Esophagus squamous epithelium (tissue), 4 donors: ENCODE data around the gene BMP2.

Source experiments
- POLR2A ChIP-seq, 4 donors: fragments of 450-650 bp; IDR thresholded peaks; one replicate each; pipeline ENCODE4 v1.6.1; 2017; ENCODE audit warnings: antibody characterized with exemption in 4 of 4, mild to moderate bottlenecking in 4 of 4, moderate library complexity in 3 of 4
- TF ChIP-seq, protein P1 (sequence below), 6 experiments: fragments of 450-650 bp in 4 of 6; fragments of 200-600 bp in 2 of 6; sonication (generic) in 2 of 6; IDR thresholded peaks; one replicate each; pipeline ENCODE4 v1.5.1; 2016 to 2019; ENCODE audit warnings: antibody characterized with exemption in 6 of 6, mild to moderate bottlenecking in 4 of 6, moderate library complexity in 4 of 6

DNA sequence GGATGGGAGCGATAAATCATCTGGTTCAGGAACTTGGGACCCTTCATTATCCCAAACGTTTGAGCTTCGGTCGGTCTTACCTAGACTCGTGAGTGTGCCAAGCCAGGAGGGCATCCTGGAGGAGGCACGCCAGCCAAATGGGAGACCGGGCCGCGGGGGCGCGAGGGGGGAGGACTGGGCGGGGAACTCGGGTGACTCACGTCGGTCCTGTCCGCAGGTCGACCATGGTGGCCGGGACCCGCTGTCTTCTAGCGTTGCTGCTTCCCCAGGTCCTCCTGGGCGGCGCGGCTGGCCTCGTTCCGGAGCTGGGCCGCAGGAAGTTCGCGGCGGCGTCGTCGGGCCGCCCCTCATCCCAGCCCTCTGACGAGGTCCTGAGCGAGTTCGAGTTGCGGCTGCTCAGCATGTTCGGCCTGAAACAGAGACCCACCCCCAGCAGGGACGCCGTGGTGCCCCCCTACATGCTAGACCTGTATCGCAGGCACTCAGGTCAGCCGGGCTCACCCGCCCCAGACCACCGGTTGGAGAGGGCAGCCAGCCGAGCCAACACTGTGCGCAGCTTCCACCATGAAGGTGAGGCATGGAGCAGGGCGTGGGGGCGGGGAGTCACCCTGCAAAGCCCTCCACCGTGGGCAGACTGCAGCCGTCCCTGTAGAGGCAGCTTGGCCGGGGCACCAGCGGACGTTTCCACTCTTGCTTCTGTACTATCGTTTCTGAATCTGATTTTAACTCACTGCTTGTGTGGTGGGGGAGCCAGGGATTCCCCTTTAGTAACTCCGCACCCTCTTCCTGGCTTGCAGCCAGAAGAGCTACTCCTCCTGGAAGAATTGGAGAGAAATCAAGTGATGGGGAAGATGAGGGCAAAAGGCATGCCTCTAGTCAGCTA, 2.7 kb downstream of the BMP2 start:
- TF ChIP-seq, protein P1, sequence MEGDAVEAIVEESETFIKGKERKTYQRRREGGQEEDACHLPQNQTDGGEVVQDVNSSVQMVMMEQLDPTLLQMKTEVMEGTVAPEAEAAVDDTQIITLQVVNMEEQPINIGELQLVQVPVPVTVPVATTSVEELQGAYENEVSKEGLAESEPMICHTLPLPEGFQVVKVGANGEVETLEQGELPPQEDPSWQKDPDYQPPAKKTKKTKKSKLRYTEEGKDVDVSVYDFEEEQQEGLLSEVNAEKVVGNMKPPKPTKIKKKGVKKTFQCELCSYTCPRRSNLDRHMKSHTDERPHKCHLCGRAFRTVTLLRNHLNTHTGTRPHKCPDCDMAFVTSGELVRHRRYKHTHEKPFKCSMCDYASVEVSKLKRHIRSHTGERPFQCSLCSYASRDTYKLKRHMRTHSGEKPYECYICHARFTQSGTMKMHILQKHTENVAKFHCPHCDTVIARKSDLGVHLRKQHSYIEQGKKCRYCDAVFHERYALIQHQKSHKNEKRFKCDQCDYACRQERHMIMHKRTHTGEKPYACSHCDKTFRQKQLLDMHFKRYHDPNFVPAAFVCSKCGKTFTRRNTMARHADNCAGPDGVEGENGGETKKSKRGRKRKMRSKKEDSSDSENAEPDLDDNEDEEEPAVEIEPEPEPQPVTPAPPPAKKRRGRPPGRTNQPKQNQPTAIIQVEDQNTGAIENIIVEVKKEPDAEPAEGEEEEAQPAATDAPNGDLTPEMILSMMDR (IDR thresholded peaks at IDR 0.05) = no peak
- TF ChIP-seq POLR2A (IDR thresholded peaks at IDR 0.05) = no peak
